ENCODE data around the gene ATP13A2.

The ATP13A2 gene, protein sequence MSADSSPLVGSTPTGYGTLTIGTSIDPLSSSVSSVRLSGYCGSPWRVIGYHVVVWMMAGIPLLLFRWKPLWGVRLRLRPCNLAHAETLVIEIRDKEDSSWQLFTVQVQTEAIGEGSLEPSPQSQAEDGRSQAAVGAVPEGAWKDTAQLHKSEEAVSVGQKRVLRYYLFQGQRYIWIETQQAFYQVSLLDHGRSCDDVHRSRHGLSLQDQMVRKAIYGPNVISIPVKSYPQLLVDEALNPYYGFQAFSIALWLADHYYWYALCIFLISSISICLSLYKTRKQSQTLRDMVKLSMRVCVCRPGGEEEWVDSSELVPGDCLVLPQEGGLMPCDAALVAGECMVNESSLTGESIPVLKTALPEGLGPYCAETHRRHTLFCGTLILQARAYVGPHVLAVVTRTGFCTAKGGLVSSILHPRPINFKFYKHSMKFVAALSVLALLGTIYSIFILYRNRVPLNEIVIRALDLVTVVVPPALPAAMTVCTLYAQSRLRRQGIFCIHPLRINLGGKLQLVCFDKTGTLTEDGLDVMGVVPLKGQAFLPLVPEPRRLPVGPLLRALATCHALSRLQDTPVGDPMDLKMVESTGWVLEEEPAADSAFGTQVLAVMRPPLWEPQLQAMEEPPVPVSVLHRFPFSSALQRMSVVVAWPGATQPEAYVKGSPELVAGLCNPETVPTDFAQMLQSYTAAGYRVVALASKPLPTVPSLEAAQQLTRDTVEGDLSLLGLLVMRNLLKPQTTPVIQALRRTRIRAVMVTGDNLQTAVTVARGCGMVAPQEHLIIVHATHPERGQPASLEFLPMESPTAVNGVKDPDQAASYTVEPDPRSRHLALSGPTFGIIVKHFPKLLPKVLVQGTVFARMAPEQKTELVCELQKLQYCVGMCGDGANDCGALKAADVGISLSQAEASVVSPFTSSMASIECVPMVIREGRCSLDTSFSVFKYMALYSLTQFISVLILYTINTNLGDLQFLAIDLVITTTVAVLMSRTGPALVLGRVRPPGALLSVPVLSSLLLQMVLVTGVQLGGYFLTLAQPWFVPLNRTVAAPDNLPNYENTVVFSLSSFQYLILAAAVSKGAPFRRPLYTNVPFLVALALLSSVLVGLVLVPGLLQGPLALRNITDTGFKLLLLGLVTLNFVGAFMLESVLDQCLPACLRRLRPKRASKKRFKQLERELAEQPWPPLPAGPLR

DNA sequence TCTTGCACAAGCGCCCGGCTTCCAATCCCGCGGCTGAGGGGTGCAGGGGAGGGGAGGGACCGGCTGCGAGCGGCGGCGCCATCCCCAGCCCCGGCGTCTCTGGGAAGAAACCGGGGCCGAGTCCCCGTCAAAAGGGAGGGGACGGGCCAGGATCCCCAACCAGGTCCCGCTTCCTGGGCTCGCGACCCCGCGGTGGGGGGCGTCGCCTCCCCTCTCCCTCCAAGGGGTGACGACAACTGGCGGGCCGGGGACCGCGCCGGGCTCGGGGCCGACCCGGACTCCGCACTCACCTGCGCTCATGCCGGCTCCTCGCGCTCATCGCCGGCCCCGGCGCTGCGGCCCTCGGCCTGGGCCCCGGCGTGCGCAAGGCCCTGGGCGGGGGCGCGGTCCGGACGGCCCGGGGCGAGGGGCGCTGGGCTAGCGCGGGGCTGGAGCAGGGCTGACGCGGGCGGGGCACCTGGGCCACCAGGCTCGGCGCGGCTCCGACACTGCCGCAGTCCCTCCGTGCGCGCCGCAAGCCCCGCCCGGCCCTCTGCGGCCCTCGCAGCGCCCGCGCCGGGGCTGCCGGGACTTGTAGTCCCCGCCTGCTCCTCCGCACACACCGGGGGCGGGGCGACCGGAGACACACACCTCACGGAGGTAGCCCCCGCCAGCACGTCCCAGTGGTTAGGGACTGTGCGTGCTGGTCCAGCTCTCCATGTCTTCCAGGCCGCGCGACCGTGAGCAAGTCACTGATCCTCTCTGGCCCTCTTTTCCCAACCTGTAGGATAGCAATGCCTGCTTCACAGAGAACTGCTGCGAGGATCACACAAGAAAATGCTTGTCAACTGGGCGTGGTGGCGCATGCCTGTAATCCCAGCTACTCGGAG is at the start of gene ATP13A2:
TSS of gene ATP13A2 (minus strand) at position 490 of the 869 bp plus-strand sequence. CDS start at position 300, 190 bp downstream.
- Histone ChIP-seq H3K27me3 (no peaks in the 10 kb centered on the region), H3K9me3 (no peaks in the 10 kb centered on the region), H3K4me3 (peak within 1 kb of the TSS; percentile 79 to 80), H3K27ac (peak within 1 kb of the TSS; percentile 56 to 63), H3K36me3 (peaks cover 0 to 3% (median 0%) of the 10 kb centered on the region in 3 donors), H3K4me1 (peaks cover 0 to 25% (median 18%) of the 10 kb centered on the region in 4 donors)
- TF ChIP-seq, protein P1, sequence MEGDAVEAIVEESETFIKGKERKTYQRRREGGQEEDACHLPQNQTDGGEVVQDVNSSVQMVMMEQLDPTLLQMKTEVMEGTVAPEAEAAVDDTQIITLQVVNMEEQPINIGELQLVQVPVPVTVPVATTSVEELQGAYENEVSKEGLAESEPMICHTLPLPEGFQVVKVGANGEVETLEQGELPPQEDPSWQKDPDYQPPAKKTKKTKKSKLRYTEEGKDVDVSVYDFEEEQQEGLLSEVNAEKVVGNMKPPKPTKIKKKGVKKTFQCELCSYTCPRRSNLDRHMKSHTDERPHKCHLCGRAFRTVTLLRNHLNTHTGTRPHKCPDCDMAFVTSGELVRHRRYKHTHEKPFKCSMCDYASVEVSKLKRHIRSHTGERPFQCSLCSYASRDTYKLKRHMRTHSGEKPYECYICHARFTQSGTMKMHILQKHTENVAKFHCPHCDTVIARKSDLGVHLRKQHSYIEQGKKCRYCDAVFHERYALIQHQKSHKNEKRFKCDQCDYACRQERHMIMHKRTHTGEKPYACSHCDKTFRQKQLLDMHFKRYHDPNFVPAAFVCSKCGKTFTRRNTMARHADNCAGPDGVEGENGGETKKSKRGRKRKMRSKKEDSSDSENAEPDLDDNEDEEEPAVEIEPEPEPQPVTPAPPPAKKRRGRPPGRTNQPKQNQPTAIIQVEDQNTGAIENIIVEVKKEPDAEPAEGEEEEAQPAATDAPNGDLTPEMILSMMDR (IDR thresholded peaks at IDR 0.05) = no peak
- intact Hi-C loops (cut with DNase I; ENCODE audit: low total_unique reads) = no loop called here
- peak; percentile 70 to 85 for DNase-seq

DNA sequence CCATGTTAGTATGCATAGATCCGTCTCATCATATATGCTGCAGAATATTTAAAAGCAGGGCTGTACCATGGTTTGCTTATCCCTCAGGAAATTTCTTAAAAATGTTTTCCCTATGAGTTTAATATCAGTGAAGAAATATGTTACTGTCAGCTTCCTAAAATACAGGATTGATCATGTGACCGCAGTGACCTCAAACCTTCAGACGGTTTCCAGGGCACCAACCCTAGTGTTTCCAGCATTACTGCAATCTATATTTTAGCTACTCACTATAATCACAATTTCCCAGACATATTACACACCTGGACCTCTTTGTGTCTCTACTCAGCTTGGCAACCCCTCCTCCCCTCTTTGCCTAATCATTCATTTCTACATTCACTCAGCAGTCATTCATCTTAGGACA is 49.8 kb upstream of the ATP13A2 start:
- TF ChIP-seq, protein P1 (IDR thresholded peaks at IDR 0.05) = no peak
- H3K27ac ChIP-seq = no peak overlapping the region
- peaks cover 0 to 6% (median 0%) of the 10 kb centered on the region in 3 donors for H3K9me3 ChIP-seq
- DNase-seq = peak; percentile 12 to 25
- H3K4me1 ChIP-seq = no peaks in the 10 kb centered on the region
- intact Hi-C loops (cut with DNase I; ENCODE audit: low total_unique reads) = no loop called here
- no peaks in the 10 kb centered on the region for H3K27me3 ChIP-seq
- no peak overlapping the region for H3K4me3 ChIP-seq
- no peaks in the 10 kb centered on the region for H3K36me3 ChIP-seq

DNA sequence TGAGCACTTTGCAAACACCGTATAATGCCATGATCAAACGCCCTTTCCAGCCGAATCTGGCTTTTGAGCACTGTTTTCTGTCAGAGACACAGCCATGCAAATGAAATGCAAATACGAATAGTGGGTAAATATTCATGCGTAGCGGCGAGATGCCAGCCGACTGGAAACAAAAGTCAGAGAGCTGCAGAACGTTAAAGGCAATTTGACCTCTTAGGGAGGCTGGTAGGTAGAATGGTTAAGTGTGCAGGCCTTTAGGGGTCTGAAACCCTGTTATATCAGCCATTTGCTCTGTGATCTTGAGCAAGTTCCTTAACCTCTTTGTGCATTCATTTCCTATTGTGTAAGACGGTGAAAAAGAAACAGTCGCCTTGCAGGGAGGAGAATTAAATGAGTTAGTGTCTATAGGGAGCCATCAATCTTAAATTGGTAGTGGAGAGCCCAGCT is 48.6 kb upstream of the ATP13A2 start:
- no peaks in the 10 kb centered on the region for H3K4me1 ChIP-seq
- H3K27ac ChIP-seq = no peak overlapping the region
- no peaks in the 10 kb centered on the region for H3K36me3 ChIP-seq
- no peaks in the 10 kb centered on the region for H3K27me3 ChIP-seq
- H3K9me3 ChIP-seq = peaks cover 0 to 3% (median 0%) of the 10 kb centered on the region in 3 donors
- peak; percentile 5 to 23 for DNase-seq
- no peak overlapping the region for H3K4me3 ChIP-seq
- intact Hi-C loops (cut with DNase I; ENCODE audit: low total_unique reads) = no loop called here
- TF ChIP-seq, protein P1 (IDR thresholded peaks at IDR 0.05) = no peak

DNA sequence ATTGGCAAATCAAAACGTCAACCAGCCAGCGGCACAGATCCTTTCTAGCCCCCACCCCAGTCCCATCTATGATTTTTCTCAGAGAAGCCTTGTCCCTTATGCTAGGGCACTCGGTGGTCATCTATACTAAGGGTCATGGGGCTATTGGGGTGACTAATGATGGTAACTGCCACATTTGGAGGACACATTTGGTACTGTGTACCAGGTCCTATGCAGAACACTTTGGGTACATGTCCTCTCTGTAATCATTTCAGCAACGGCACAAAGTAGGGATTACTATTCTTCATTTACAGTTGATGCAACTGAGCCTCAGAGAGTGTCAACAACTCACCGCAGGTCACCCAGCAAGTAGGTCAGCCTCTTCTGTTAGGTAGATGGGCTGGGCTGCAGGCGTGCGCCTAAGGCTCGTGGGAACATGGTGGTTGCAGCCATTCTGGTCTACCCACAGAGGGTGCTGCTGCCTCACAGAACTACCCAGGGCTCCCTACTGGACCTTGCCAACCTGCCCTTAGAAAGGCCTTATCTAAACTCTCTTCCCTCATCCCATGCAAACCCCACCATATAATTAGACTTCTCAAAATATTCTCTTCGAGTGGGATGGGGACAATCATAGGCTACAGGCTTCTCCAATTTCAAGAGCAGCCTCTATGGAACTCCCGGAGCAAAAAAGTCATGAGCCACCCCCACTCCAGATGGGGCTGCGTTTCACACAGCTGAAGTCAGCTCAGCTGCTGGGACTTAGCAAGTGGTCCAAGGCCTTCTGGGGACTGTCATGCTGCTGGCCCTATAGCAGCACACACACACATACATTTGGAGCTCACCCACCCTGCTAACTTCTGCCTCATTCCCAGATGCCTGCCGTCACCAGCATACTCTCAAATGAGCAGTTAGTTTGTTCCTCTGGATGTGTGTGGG is 47.9 kb upstream of the ATP13A2 start:
- Histone ChIP-seq H3K4me3 (no peak overlapping the region), H3K9me3 (no peaks in the 10 kb centered on the region), H3K36me3 (no peaks in the 10 kb centered on the region), H3K27ac (no peak overlapping the region), H3K27me3 (no peaks in the 10 kb centered on the region), H3K4me1 (peaks cover 0 to 2% (median under 1%) of the 10 kb centered on the region in 4 donors)
- peak; percentile 27 to 63 for DNase-seq
- intact Hi-C loops (cut with DNase I; ENCODE audit: low total_unique reads) = loop anchor here (5.0 kb wide), 1 partner anchor 178 kb away; no protein-coding TSS in a partner anchor
- TF ChIP-seq, protein P1 (IDR thresholded peaks at IDR 0.05) = peak; percentile 51 to 54

Data from tibial artery (tissue), 4 donors.